DMS153 treated with DMSO at 0.1 percent for 48 hours (cell line): ENCODE results near the gene SYT15.
"Not testable (repeated sequence)": the region's sequence is repeated elsewhere in the genome, so short reads cannot be mapped to it uniquely, and the experiment has no call there.

Experiments
- DNase-seq: peaks from one replicate; lab custom pipeline; 2025; ENCODE audit not compliant: unreplicated experiment; lab: John Stamatoyannopoulos, UW

SYT15 gene

GRCh38 chr10:46556515-46557318, 22.2 kb upstream of the SYT15 start, which contains the start of gene GPRIN2:
GPRIN2 (minus strand) TSS chr10:46556658; CDS start chr10:46550736, 5,922 bp downstream.
- no peak for DNase-seq

- DNase-seq, result no peak
Observed at GRCh38 chr10:46557319-46558121, 21.4 kb upstream of the SYT15 start.

- DNase-seq, result no peak
Observed at GRCh38 chr10:46558122-46558391, 20.9 kb upstream of the SYT15 start.

GRCh38 chr10:46558392-46559185, 20.3 kb upstream of the SYT15 start:
- DNase-seq, result no peak

- DNase-seq, result no peak
Observed at GRCh38 chr10:46559231-46559671, 19.7 kb upstream of the SYT15 start.

- no peak for DNase-seq
Observed at GRCh38 chr10:46560381-46560780, 18.5 kb upstream of the SYT15 start.

- no peak for DNase-seq
Observed at GRCh38 chr10:46560952-46561351, 18.0 kb upstream of the SYT15 start.

GRCh38 chr10:46565591-46566332, 13.2 kb upstream of the SYT15 start:
- peak; percentile 20 for DNase-seq

- DNase-seq, result not testable (repeated sequence)
Observed at GRCh38 chr10:46567151-46567550, 11.8 kb upstream of the SYT15 start.

- not testable (repeated sequence) for DNase-seq
Observed at GRCh38 chr10:46570655-46571054, 8.3 kb upstream of the SYT15 start.

- DNase-seq, result not testable (repeated sequence)
Observed at GRCh38 chr10:46572765-46573164, 6.2 kb upstream of the SYT15 start.

- not testable (repeated sequence) for DNase-seq
Observed at GRCh38 chr10:46573314-46573713, 5.6 kb upstream of the SYT15 start.

- not testable (repeated sequence) for DNase-seq
Observed at GRCh38 chr10:46573884-46574283, 5.0 kb upstream of the SYT15 start.

GRCh38 chr10:46577624-46578473, 1.1 kb upstream of the SYT15 start:
- DNase-seq, result not testable (repeated sequence)

GRCh38 chr10:46579378-46579777, 450 bp downstream of the SYT15 start:
- not testable (repeated sequence) for DNase-seq

- not testable (repeated sequence) for DNase-seq
Observed at GRCh38 chr10:46581997-46582396, 3.1 kb downstream of the SYT15 start.

GRCh38 chr10:46582568-46582967, 3.6 kb downstream of the SYT15 start:
- not testable (repeated sequence) for DNase-seq

GRCh38 chr10:46584196-46584595, 5.3 kb downstream of the SYT15 start:
- DNase-seq, result not testable (repeated sequence)

- not testable (repeated sequence) for DNase-seq
Observed at GRCh38 chr10:46585246-46585645, 6.3 kb downstream of the SYT15 start.

- DNase-seq, result not testable (repeated sequence)
Observed at GRCh38 chr10:46587546-46587945, 8.6 kb downstream of the SYT15 start.
